GM19328 (cell line): Measurements from ENCODE around the gene EDDM13.
"Not testable (repeated sequence)": the region's sequence is repeated elsewhere in the genome, so short reads cannot be mapped to it uniquely, and the experiment has no call there.

Experiments
- ATAC-seq: cut with Tn5 transposase; IDR thresholded peaks from one replicate; pipeline ENCODE4 v1.9.1; 2021; ENCODE audit warnings: mild to moderate bottlenecking, moderate library complexity; ENCODE audit not compliant: unreplicated experiment

Gene EDDM13

GRCh38 chr19:56272161-56272798 is at the start of gene EDDM13:
Gene EDDM13, plus strand, starts transcription at chr19:56272748. Its CDS starts 87 bp downstream, at chr19:56272835.
- ATAC-seq = no peak

- ATAC-seq = no peak
These were observed 49.6 kb upstream of the EDDM13 start for GRCh38 chr19:56222901-56223300.

GRCh38 chr19:56223481-56223880 is 49.1 kb upstream of the EDDM13 start:
- ATAC-seq = no peak

- no peak for ATAC-seq
These were observed 27.3 kb upstream of the EDDM13 start for GRCh38 chr19:56245121-56245740.

GRCh38 chr19:56245764-56246163 is 26.8 kb upstream of the EDDM13 start:
- not testable (repeated sequence) for ATAC-seq

GRCh38 chr19:56248736-56249338 is 23.7 kb upstream of the EDDM13 start:
- ATAC-seq = not testable (repeated sequence)

GRCh38 chr19:56252699-56253422 is 19.7 kb upstream of the EDDM13 start:
- ATAC-seq = no peak

GRCh38 chr19:56253737-56254136 is 18.8 kb upstream of the EDDM13 start:
- ATAC-seq = no peak

- ATAC-seq = no peak
These were observed 14.3 kb upstream of the EDDM13 start for GRCh38 chr19:56258272-56258671.

GRCh38 chr19:56261145-56261544 is 11.4 kb upstream of the EDDM13 start:
- no peak for ATAC-seq

- ATAC-seq = not testable (repeated sequence)
These were observed 10.6 kb upstream of the EDDM13 start for GRCh38 chr19:56261932-56262331.

- no peak for ATAC-seq
These were observed 9.2 kb upstream of the EDDM13 start for GRCh38 chr19:56263319-56263718.

- no peak for ATAC-seq
These were observed 6.5 kb upstream of the EDDM13 start for GRCh38 chr19:56266051-56266450.

GRCh38 chr19:56269348-56269747 is 3.2 kb upstream of the EDDM13 start:
- ATAC-seq = no peak

GRCh38 chr19:56270676-56271075 is 1.9 kb upstream of the EDDM13 start:
- no peak for ATAC-seq

GRCh38 chr19:56271151-56271550 is 1.4 kb upstream of the EDDM13 start:
- ATAC-seq = no peak

GRCh38 chr19:56273563-56274117 is 1.1 kb downstream of the EDDM13 start:
- ATAC-seq = no peak

GRCh38 chr19:56282809-56283208 is 10.3 kb downstream of the EDDM13 start:
- no peak for ATAC-seq

- ATAC-seq = no peak
These were observed 12.2 kb downstream of the EDDM13 start for GRCh38 chr19:56284746-56285145.

GRCh38 chr19:56290104-56290503 is 17.6 kb downstream of the EDDM13 start:
- ATAC-seq = no peak

- ATAC-seq = no peak
These were observed 19.3 kb downstream of the EDDM13 start for GRCh38 chr19:56291867-56292266.
